Measurements from ENCODE around the gene TYW5. TPM values are rescaled to one million over a fixed set of nuclear protein-coding genes. Genes with fewer than 3 reads are reported as not detected.

The TYW5 gene
- total RNA-seq, 1 donor from 2014 or later: 16.5 TPM

GRCh38 chr2:199973703-199974102 is 18.4 kb upstream of the TYW5 start:
- no peak for DNase-seq

DNA sequence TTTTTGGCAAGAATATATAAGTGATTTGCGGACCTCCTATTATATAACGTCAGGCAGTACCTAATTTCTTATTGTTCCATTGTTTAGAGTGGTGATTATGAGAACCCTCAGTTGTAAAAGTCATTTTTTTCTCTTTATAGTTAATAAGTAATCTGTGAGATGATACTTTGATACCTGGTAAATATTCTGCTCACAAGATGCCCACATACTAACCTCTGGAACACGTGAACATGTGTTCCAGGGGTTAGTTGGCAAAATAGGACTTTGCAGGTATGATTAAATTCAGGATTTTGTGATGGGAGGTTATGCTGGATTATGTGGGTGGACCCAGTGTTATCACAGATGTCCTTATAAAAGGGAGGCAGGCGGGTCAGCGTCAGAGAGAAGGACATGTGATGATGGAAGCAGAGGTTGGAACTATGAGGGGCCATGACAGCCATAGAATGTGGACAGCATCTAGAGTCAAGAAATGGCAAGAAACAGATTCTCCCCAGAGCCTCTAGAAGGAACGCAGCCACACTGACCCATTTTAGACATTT is 16.9 kb upstream of the TYW5 start:
- DNase-seq: no peak

GRCh38 chr2:199968126-199968525 is 12.8 kb upstream of the TYW5 start:
- DNase-seq: no peak

DNA sequence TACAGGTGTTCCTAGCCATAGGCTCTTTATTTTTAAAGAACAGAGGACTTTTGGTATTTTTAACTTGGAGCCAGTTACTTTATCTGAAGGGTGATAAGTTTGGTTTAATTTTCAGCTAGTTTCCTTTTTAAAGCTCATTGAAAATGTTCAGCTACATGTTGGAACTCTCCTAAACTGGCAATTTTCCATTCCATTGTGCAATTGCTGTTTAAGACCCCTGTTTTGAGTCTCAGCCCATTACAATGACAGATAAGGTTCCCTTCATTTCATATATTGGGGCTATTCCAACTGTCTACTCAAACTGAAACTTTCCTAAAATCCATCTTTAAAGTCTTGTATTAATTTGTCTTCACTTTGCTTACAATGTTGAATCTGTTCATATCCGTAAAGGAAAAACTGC is 11.7 kb upstream of the TYW5 start:
- no peak for DNase-seq

DNA sequence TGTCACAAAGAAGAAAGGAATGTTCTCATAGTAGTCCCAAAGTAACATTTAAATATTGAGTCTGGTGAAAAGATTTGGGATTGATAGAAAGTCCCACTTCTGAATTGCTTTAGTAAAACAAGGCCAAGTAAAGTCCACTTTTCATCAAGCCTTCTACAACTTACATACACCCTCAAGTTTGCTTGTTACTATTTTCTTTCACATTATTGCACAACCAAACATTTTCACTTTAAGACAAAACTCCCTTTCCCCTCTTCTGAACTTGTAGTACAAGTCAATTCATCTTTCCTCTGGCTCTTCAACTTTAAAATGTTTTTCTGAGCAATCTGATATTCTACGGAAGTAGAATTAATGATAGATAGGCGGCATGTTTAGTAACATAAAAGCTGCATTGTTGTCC is 11.1 kb upstream of the TYW5 start:
- DNase-seq: no peak

DNA sequence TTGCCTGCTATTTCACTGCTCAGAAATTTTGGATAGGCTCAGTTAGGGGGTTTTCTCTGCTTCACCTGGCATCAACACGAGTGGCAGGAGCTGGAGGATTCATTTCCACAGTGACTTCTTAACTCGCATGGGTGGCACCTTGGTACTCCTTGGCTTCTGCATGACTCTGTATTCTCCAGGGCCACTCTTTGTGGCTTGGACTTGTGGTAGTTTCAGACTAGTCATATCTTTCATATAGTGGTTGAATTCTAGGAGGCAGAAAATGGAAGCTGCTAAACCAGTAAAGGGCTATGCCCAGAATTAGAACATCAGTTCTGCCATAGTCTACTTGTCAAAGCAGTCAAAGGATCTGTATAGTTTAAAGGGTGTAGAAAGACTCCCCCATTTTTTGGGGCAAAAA is 6.9 kb upstream of the TYW5 start:
- DNase-seq: no peak

- no peak for DNase-seq
Measured at GRCh38 chr2:199958014-199958413, 2.7 kb upstream of the TYW5 start.

- no peak for DNase-seq
Measured at GRCh38 chr2:199956062-199956380, 730 bp upstream of the TYW5 start.

- DNase-seq: no peak
Measured at GRCh38 chr2:199955007-199955338, 318 bp downstream of the TYW5 start.

- no peak for DNase-seq
Measured at GRCh38 chr2:199951023-199951422, 4.3 kb downstream of the TYW5 start.

DNA sequence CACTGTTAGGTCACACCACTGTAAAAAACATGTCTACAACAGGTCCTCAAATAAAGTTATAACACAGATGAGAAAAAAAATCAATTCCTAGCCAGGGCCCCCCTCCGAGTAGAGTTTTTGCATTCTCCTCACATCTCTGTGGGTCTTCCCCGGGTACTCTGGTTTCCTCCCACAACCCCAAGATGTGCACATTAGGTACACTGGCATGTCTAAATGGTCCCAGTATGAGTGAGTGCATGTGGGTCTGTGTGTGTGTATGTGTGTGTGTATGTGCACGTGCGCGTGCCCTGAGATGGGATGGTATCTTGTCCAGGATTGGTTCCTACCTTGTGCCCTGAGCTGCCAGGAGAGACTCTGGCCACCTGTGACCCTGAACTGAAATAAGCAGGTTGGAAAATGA is 4.9 kb downstream of the TYW5 start:
- no peak for DNase-seq

DNA sequence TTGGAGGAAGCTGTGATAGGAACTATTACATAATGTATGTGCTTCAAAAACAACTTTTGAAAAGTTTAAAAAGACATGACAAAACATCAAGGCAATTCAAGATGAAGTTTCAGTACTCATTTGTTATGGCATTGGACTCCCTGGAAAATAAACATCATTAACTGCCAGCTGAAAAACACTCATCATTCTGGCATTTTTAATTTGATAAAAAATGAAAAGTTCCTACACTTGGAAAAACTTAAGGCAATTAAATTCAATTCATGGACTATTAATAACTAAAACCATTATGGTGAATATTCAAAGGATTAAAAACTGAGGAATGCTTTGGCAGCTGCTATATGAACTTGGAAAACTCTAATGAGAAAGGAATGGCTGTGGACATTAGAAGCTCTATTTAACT is 8.5 kb downstream of the TYW5 start:
- no peak for DNase-seq

DNA sequence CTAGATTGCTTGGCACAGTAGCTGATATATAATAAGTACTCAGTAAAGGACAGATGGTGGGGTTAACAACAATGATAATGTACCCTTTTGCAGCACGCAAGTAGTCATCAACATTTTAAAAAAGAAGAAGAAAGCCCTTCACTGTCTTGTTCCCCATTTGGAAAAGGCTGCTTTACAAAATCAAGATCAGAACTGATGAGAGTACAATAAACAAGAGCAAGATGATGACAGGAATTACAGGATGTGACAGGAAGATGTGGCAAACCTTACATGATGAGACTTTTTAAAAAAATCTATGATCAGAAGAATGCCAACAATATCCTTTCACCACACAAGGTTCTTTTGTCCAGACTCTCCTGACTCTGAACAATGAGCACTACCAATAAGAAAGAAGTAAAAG is 9.1 kb downstream of the TYW5 start:
- no peak for DNase-seq

- no peak for DNase-seq
Measured at GRCh38 chr2:199943373-199943772, 11.9 kb downstream of the TYW5 start.

- no peak for DNase-seq
Measured at GRCh38 chr2:199940373-199940772, 14.9 kb downstream of the TYW5 start.

- no peak for DNase-seq
Measured at GRCh38 chr2:199936554-199936953, 18.7 kb downstream of the TYW5 start.

DNA sequence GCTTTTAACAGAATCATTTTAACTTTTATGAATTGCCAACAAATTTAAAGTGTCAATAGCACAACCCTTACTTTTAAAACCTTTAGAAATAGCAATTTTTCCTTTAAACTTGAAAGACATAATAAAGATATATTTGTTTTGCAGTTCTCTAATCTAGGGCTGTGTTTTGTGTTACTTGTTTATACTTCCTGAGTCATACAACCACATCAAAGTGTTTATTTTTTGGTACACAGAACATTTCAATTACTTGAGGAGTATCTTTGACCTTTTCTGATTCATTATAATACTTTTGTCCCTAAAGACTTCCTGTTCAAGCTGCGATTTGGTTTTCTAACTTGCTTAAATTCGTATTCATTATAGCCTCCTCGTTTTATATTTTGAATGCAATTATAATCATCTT is 21.8 kb downstream of the TYW5 start:
- DNase-seq: no peak

DNA sequence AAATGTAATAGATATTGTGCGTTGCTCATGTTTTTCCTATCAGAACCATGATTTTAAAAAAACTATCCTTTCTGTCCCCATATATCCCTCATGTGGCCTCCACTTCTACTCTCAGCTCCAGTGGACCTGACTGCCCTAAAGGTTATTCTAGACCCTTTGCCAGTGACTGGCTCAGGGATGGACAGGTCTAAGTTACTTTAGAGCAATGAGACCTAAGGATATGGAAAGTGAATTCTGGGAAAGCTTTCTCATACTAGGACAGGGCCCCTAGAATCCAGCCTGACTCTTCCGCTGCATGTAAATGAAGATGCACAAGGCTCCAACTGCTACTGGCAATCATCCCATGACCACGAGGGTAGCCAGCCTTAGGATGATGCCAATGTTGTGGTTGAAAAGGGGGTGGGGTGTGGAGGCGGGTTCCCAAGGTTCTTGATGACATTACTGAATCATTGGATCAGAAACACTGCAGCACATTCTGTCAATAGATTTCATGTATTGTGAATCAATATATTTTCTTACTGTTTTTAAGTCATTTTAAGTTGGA is 22.9 kb downstream of the TYW5 start:
- DNase-seq: peak; percentile 77

- no peak for DNase-seq
Measured at GRCh38 chr2:199929262-199929661, 26.0 kb downstream of the TYW5 start.

- no peak for DNase-seq
Measured at GRCh38 chr2:199928626-199929025, 26.7 kb downstream of the TYW5 start.

DNA sequence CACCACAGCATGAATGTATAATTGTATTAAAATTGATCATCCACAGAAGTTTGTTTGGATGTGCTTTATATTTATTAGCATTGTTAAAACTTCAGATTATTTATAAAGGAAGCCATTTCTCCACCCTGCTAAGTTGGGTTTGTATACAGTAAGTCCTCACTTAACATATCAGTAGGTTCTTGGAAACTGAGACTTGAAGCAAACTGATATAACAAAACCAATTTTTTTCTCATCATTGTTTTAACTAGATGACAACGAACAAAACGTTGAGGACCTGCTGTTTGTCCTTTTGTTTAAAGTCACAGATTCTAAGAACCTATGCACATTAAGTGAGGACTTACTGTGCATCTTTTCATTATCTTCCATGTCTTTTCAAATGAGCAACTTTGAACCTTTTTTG is 27.1 kb downstream of the TYW5 start:
- DNase-seq: no peak

DNA sequence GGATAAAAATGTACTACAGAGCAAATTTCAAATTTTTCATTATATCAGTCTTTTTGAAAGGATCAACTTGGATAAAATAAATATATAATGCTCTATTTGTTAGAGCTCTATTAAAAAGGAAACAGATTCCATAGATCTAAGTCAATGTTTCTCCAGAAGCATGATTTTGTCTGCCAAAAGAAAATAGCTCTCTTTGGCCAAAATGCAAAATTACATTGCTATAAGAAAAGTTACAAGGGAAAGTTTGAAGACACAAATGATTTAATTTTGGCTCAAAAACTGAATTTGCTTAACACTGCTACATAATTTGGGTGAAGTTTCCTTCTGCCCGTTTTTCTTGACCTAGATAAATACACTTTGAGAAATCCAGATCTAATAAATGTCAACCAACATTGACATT is 28.5 kb downstream of the TYW5 start:
- DNase-seq: no peak

DNA sequence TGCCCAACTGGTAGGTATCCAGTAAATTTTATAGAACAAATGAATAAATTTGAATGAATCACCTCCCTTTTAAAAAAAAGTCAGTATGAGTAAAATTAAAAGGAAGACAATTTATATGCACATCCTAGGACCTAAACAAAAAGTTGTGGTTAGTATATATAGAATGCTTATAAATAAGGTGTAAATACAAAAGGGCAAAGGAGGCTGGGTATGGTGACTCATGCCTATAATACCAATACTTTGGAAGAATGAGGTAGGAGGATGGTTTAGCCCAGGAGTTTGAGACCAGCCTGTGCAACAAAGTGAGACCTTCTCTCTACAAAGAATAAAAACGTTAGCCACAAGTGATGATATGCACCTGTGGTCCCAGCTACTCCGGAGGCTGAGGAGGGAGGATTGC is 31.4 kb downstream of the TYW5 start:
- DNase-seq: no peak

DNA sequence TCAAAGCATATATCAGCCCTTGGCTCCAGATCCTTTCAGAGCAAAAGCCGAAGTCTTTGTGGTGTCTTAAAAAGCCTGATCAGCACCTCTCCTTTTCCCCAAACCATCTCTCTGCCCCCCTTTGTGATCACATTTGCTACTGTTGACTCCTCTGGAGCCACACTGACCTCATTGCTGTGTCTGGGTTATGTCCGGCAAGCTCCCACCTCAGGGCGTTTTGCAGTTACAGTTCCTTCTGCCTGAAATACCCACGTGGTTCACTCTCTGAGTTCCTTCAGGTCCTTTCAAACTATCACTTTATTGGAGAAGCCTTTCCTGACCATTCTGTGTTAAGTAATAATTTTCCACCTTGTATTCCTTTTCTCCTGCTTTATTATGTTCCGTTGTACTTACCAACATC is 32.4 kb downstream of the TYW5 start:
- DNase-seq: no peak

GRCh38 chr2:199916980-199917379 is 38.3 kb downstream of the TYW5 start:
- DNase-seq: no peak

Data from occipital lobe (tissue), 2 donors.